ENCODE data around the gene C19orf81. TPM values are rescaled to one million over a fixed set of nuclear protein-coding genes. Genes with fewer than 3 reads are reported as not detected.

The C19orf81 gene
- 3.2 TPM in 1 of 2 replicates, not detected in the other for total RNA-seq (2011; cell fraction: chromatin; rRNA removed; ENCODE audit: low replicate concordance)
- 10.5 and 13.3 TPM in 2 replicates for total RNA-seq (2011; cell fraction: nucleolus; rRNA removed)
- total RNA-seq (2011; cell fraction: nucleoplasm; rRNA removed) = 7.7 and 11.2 TPM in 2 replicates
- total RNA-seq (2014; rRNA removed) (42.9 and 52.9 TPM in 2 replicates), total RNA-seq (2014; rRNA removed; fragmentation: Illumina TruSeq; extraction: Trizol) (not detected in 2 replicates), total RNA-seq (2015; rRNA removed; fragmentation: Illumina TruSeq; extraction: Trizol) (2.9 and 3.0 TPM in 2 replicates), total RNA-seq (2021) (33.0 and 40.2 TPM in 2 replicates), polyA plus RNA-seq (2011; rRNA removed) (2.5 and 5.1 TPM in 2 replicates), polyA plus RNA-seq (2014; fragmentation: Illumina TruSeq; extraction: Trizol) (1.1 TPM in 1 of 2 replicates, not detected in the other), polyA plus RNA-seq (2014; fragmentation: Nextera tagmentation; extraction: Ambion mirVana) (not detected), polyA plus RNA-seq (2014; rRNA removed) (35.9 and 46.2 TPM in 2 replicates), polyA minus RNA-seq (2011; rRNA and poly(A)+ RNA removed) (not detected in 2 replicates), Bru-seq, nascent RNA (percentile 59 among the genes with signal in this experiment), BruChase-seq, experiment 1, labeled RNA remaining after a 2-hour chase (percentile 40 among the genes with signal in this experiment), BruChase-seq, experiment 2, labeled RNA remaining after a 6-hour chase (percentile 46 among the genes with signal in this experiment)
- 8.7 and 29.6 TPM in 2 replicates for polyA plus RNA-seq (2011; cell fraction: cytosol; rRNA removed)
- polyA plus RNA-seq (2011; cell fraction: nucleus; rRNA removed) = 8.3 and 17.5 TPM in 2 replicates
- 26.5 and 30.0 TPM in 2 replicates for polyA plus RNA-seq (2012)
- 3.5 and 5.7 TPM in 2 replicates for polyA minus RNA-seq (2011; cell fraction: cytosol; rRNA and poly(A)+ RNA removed)
- polyA minus RNA-seq (2011; cell fraction: nucleus; rRNA and poly(A)+ RNA removed) = 6.1 and 7.3 TPM in 2 replicates
- long read RNA-seq, experiment 1, partial matches to known transcripts = 0 of 27 reads
- long read RNA-seq, experiment 1, other reads (novel, unspliced or antisense) = 26 of 27 reads
- long read RNA-seq, experiment 2, partial matches to known transcripts = 2 of 33 reads
- long read RNA-seq, experiment 2, other reads (novel, unspliced or antisense) = 30 of 33 reads
- long read RNA-seq, experiment 3, partial matches to known transcripts = 3 of 8 reads
- long read RNA-seq, experiment 3, other reads (novel, unspliced or antisense) = 4 of 8 reads

DNA sequence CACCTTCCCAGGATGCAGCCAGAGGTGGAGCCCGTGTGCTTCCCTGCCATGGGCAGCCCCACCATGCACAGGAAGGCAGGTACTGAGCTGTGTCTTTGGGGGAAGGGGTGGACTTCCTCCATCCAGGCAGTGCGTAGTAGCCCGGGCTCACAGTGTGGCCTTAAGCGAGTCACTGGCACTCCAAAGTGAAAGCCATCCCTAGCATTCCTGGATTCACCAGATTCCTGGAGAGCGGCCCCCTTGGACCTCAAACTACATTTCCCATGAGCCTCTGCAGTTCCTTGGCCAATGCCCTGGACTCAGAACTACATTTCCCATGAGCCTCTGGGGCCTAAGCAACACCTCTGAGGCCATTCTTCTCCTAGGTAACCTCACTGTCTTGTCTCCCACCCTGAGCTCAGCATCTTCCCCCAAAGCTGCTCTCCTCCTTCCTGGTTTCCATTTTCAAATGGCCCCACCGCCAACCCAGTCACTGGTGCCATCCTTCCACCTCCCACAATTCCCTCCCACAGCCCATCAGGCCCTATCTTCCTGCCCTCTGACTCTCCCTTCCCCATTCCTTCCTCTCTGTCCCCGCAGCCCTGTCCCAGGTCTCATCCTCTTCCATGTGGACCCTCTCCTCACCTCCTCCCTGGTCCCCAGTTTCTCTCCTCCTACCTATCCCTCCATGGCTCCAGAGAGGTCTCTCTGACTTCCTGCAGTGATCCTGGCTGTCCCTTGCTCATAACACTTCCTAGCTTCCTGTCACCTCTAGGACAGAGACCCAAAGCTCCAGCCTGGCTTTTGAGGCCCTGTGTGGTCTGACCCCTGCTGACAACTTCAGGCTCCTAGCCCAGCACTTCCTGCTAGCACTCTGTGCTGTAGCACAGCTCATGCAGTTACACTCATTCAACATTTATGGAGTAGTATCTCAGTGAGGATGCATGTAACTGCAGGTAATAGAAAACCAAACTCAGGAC, at the start of gene C19orf81:
TSS of gene C19orf81 (plus strand) at position 13 of the 959 bp plus-strand sequence. CDS start at position 13, 0 bp downstream.
- Histone ChIP-seq H3K4me3 (no peak within 1 kb of the TSS), H3K27me3 (ENCODE audit: control insufficient read depth in 2 of 2, insufficient read depth in 2 of 2, low read length in 2 of 2) (peaks cover 0 to 5% of the 10 kb centered on the region in 2 experiments; a peak in 3 of 5 replicates), H4K20me1 (replicated peaks; ENCODE audit: control insufficient read depth, insufficient read depth, low read length) (no peaks in the 10 kb centered on the region), H3K9me3 (replicated peaks; ENCODE audit: control insufficient read depth, insufficient read depth, low read depth, low read length) (no peaks in the 10 kb centered on the region), H3K36me3 (ENCODE audit: control insufficient read depth, insufficient read depth, low read length) (no peaks in the 10 kb centered on the region), H3K9me1 (ENCODE audit: control insufficient read depth, insufficient read depth, low read length) (no peaks in the 10 kb centered on the region), H3K27ac (ENCODE audit: extremely low read depth, low read depth, low read length) (peak within 1 kb of the TSS; percentile 13), H2AFZ (ENCODE audit: low read depth, low read length) (peak within 1 kb of the TSS; percentile 75), H3K9ac (ENCODE audit: insufficient read depth in 1 of 2, low read depth in 2 of 2, low read length in 2 of 2) (peak within 1 kb of the TSS; percentile 3 to 78; a peak in 2 of 4 replicates), H3K4me2 (ENCODE audit: insufficient read depth, low read length) (peak within 1 kb of the TSS; percentile 72), H3K79me2 (ENCODE audit: control insufficient read depth, insufficient read depth, low read length) (no peaks in the 10 kb centered on the region), H3K4me1 (replicated peaks in 1 of 2; ENCODE audit: control insufficient read depth in 2 of 2, insufficient read depth in 2 of 2, low read length in 2 of 2) (peaks cover 22 to 34% of the 10 kb centered on the region in 2 experiments; a peak in 4 of 5 replicates)
- 8% methylated on average over 6 of the region's 7 CpGs for WGBS (ENCODE audit: insufficient coverage, low coverage, missing lambda C conversion rate)
- peak; percentile 96 for FAIRE-seq
- BruUV-seq (replicated peaks) = no TSS peak
- CTCF ChIA-PET (ENCODE audit: low intra/inter-chr PET ratio) = no interaction called here
- POLR2A ChIA-PET = no interaction called here
- ATAC-seq = peak; percentile 90
- peak; percentile 63 to 79 (median 68) for DNase-seq (ENCODE audit: extremely low read depth in 1 of 4, low spot score in 3 of 4)
- intact Hi-C loops (cut with micrococcal nuclease) (no loop called here), in situ Hi-C loops (cut with MboI) (no loop called here)
- TF ChIP-seq ZNF696 (CRISPR knock-in tag; conservative IDR thresholded peaks at IDR 0.05) (no peak), SLC30A9 (CRISPR knock-in tag; IDR thresholded peaks at IDR 0.05) (no peak), POLR3G (IDR thresholded peaks at IDR 0.05; ENCODE audit: extremely low read depth, insufficient read length, insufficient replicate concordance) (no peak), SRSF3 (IDR thresholded peaks at IDR 0.05; ENCODE audit: insufficient read depth, low read length) (no peak), FOXP1 (CRISPR knock-in tag; IDR thresholded peaks at IDR 0.05) (peak; percentile 42; the same call in 1 of the 2 replicates), KLF13 (tag; IDR thresholded peaks at IDR 0.05; ENCODE audit: borderline replicate concordance, low read depth) (no peak), ETV1 (tag; conservative IDR thresholded peaks at IDR 0.05; ENCODE audit: low read depth) (0 out of 2 replicates have a peak, but pooled peaks have one; percentile 29)
- TF ChIP-seq, protein P1, sequence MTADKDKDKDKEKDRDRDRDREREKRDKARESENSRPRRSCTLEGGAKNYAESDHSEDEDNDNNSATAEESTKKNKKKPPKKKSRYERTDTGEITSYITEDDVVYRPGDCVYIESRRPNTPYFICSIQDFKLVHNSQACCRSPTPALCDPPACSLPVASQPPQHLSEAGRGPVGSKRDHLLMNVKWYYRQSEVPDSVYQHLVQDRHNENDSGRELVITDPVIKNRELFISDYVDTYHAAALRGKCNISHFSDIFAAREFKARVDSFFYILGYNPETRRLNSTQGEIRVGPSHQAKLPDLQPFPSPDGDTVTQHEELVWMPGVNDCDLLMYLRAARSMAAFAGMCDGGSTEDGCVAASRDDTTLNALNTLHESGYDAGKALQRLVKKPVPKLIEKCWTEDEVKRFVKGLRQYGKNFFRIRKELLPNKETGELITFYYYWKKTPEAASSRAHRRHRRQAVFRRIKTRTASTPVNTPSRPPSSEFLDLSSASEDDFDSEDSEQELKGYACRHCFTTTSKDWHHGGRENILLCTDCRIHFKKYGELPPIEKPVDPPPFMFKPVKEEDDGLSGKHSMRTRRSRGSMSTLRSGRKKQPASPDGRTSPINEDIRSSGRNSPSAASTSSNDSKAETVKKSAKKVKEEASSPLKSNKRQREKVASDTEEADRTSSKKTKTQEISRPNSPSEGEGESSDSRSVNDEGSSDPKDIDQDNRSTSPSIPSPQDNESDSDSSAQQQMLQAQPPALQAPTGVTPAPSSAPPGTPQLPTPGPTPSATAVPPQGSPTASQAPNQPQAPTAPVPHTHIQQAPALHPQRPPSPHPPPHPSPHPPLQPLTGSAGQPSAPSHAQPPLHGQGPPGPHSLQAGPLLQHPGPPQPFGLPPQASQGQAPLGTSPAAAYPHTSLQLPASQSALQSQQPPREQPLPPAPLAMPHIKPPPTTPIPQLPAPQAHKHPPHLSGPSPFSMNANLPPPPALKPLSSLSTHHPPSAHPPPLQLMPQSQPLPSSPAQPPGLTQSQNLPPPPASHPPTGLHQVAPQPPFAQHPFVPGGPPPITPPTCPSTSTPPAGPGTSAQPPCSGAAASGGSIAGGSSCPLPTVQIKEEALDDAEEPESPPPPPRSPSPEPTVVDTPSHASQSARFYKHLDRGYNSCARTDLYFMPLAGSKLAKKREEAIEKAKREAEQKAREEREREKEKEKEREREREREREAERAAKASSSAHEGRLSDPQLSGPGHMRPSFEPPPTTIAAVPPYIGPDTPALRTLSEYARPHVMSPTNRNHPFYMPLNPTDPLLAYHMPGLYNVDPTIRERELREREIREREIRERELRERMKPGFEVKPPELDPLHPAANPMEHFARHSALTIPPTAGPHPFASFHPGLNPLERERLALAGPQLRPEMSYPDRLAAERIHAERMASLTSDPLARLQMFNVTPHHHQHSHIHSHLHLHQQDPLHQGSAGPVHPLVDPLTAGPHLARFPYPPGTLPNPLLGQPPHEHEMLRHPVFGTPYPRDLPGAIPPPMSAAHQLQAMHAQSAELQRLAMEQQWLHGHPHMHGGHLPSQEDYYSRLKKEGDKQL (CRISPR knock-in tag; IDR thresholded peaks at IDR 0.05; ENCODE audit: borderline replicate concordance) = no peak

Measured in K562 (cell line).